RWPE2 (cell line): ENCODE measurements around the gene PODNL1.

Source experiments
- ATAC-seq: fragments of 200-7000 bp; cut with Tn5 transposase; 3 replicates; pipeline ENCODE4 v1.9.1; 2021; ENCODE audit warnings: low read depth
- DNase-seq: peaks from one replicate; pipeline ENCODE4 v3.0.0-alpha.2; 2020; ENCODE audit warnings: low spot score
- H3K27ac ChIP-seq: fragments of 450-650 bp; 2 replicates; pipeline ENCODE4 v1.5.1; 2017; ENCODE audit warnings: mild to moderate bottlenecking; ENCODE audit not compliant: poor library complexity, severe bottlenecking
- H3K27me3 ChIP-seq: fragments of 250-450 bp; sonication (Bioruptor Pico); 2 replicates; pipeline ENCODE4 v1.5.1; 2021; ENCODE audit warnings: mild to moderate bottlenecking, moderate library complexity; ENCODE audit not compliant: insufficient read depth, poor library complexity, severe bottlenecking
- H3K36me3 ChIP-seq: fragments of 250-450 bp; sonication (Bioruptor Pico); 2 replicates; pipeline ENCODE4 v1.5.1; 2020; ENCODE audit warnings: low read depth, mild to moderate bottlenecking, moderate library complexity
- H3K4me1 ChIP-seq: fragments of 250-450 bp; sonication (Bioruptor Pico); 2 replicates; pipeline ENCODE4 v1.5.1; 2021; ENCODE audit warnings: mild to moderate bottlenecking, moderate library complexity; ENCODE audit not compliant: insufficient read depth, poor library complexity, severe bottlenecking
- H3K4me3 ChIP-seq: fragments of 250-450 bp; sonication (Bioruptor Pico); 2 replicates; pipeline ENCODE4 v1.5.1; 2021; ENCODE audit warnings: mild to moderate bottlenecking, moderate library complexity; ENCODE audit not compliant: severe bottlenecking
- H3K9me3 ChIP-seq: fragments of 250-450 bp; sonication (Bioruptor Pico); 2 replicates; pipeline ENCODE4 v1.5.1; 2021; ENCODE audit warnings: mild to moderate bottlenecking, moderate library complexity; ENCODE audit not compliant: severe bottlenecking
- TF ChIP-seq, protein P1 (sequence below): fragments of 450-650 bp; IDR thresholded peaks from one replicate; pipeline ENCODE4 v1.5.1; 2017; ENCODE audit warnings: mild to moderate bottlenecking, moderate library complexity; ENCODE audit not compliant: poor library complexity, severe bottlenecking

PODNL1 gene

DNA sequence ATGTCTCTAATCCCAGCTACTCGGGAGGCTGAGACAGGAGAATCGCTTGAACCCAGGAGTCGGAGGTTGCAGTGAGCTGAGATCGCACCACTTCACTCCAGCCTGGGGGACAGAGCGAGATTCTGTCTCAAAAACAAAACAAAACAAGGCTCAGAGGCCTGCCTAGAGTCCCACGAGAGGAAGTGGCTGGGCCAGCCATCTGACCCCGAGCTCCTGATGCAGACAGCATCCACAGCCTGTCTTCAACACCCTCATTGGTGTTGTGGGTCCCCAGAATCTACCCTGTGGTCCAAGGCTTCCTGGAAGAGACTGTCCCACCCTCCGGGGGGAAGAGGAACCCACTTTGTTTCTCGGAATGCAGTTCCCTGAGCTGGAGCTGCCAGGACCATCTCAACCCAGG, 43.2 kb upstream of the PODNL1 start:
- Histone ChIP-seq H3K27me3 (no peaks in the 10 kb centered on the region), H3K4me3 (no peak overlapping the region), H3K9me3 (no peaks in the 10 kb centered on the region), H3K27ac (no peak overlapping the region), H3K36me3 (no peaks in the 10 kb centered on the region), H3K4me1 (peaks cover 6% of the 10 kb centered on the region)
- no peak for DNase-seq
- TF ChIP-seq, protein P1, sequence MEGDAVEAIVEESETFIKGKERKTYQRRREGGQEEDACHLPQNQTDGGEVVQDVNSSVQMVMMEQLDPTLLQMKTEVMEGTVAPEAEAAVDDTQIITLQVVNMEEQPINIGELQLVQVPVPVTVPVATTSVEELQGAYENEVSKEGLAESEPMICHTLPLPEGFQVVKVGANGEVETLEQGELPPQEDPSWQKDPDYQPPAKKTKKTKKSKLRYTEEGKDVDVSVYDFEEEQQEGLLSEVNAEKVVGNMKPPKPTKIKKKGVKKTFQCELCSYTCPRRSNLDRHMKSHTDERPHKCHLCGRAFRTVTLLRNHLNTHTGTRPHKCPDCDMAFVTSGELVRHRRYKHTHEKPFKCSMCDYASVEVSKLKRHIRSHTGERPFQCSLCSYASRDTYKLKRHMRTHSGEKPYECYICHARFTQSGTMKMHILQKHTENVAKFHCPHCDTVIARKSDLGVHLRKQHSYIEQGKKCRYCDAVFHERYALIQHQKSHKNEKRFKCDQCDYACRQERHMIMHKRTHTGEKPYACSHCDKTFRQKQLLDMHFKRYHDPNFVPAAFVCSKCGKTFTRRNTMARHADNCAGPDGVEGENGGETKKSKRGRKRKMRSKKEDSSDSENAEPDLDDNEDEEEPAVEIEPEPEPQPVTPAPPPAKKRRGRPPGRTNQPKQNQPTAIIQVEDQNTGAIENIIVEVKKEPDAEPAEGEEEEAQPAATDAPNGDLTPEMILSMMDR: no peak
- no peak for ATAC-seq

- H3K9me3 ChIP-seq: no peaks in the 10 kb centered on the region
- H3K4me1 ChIP-seq: peaks cover 1% of the 10 kb centered on the region
- no peaks in the 10 kb centered on the region for H3K36me3 ChIP-seq
- no peak overlapping the region for H3K27ac ChIP-seq
- TF ChIP-seq, protein P1: no peak
- DNase-seq (no peak), ATAC-seq (no peak)
- no peaks in the 10 kb centered on the region for H3K27me3 ChIP-seq
- no peak overlapping the region for H3K4me3 ChIP-seq
These were observed 42.8 kb upstream of the PODNL1 start for GRCh38 chr19:13981021-13981420.

DNA sequence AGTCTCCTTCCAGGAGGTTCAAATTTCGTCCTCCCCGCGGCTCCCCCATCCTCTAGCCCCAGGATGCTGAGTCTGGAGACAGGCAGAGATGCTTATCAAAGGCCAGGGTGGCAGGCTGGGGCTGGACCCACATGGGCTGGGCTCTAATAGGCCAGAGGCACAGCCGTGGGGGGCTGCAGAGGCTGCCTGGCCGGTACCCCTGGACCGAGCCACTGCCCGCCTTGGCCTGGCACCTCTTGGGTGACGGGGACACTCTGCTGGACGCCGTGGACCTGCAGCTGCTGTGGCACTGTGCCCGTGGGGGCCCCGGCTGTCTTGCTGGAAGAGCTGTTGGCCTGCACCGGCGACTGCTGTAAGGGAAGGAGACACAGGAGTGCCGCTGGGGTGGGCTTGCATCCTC, 42.1 kb upstream of the PODNL1 start:
- TF ChIP-seq, protein P1: no peak
- Histone ChIP-seq H3K4me3 (no peak overlapping the region), H3K36me3 (no peaks in the 10 kb centered on the region), H3K4me1 (no peaks in the 10 kb centered on the region), H3K27ac (no peak overlapping the region), H3K27me3 (no peaks in the 10 kb centered on the region), H3K9me3 (no peaks in the 10 kb centered on the region)
- no peak for DNase-seq
- ATAC-seq: no peak

GRCh38 chr19:13979686-13980085, 41.5 kb upstream of the PODNL1 start:
- TF ChIP-seq, protein P1: no peak
- Histone ChIP-seq H3K4me1 (no peaks in the 10 kb centered on the region), H3K27ac (no peak overlapping the region), H3K9me3 (no peaks in the 10 kb centered on the region), H3K36me3 (no peaks in the 10 kb centered on the region), H3K27me3 (no peaks in the 10 kb centered on the region), H3K4me3 (no peak overlapping the region)
- no peak for ATAC-seq
- DNase-seq: no peak

DNA sequence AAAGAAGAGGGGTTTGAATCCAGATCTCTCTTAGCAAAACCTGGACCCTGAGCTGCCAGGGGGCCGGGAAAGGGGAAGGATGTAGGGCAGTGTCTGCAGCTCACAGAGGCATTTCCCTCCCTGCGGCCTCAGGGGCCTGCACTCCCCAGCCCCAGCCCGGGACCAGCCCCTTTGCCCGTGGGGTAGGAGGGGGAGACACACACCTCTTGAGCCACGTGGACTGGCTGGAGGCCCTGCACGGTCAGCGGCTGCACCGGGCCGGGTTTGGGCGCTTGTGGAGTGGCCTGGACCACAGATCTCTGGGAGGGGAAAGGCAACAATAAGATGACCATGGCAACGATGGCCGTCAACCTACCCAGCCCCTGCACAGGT, 41.0 kb upstream of the PODNL1 start:
- TF ChIP-seq, protein P1: no peak
- Histone ChIP-seq H3K9me3 (no peaks in the 10 kb centered on the region), H3K27ac (no peak overlapping the region), H3K4me3 (no peak overlapping the region), H3K27me3 (no peaks in the 10 kb centered on the region), H3K36me3 (no peaks in the 10 kb centered on the region), H3K4me1 (peaks cover 2% of the 10 kb centered on the region)
- 0 out of 3 replicates have a peak, but pooled peaks have one; percentile 11 for ATAC-seq
- no peak for DNase-seq
